GM19035 (cell line): Measurements from ENCODE around the gene CUX1.

Experiments used
- ATAC-seq: cut with Tn5 transposase; IDR thresholded peaks from one replicate; pipeline ENCODE4 v1.9.1; 2021; ENCODE audit not compliant: unreplicated experiment

Gene CUX1

GRCh38 chr7:102093599-102094315 lies 276.3 kb downstream of the CUX1 start:
- no peak for ATAC-seq

- no peak for ATAC-seq
Observed at GRCh38 chr7:102094316-102094650, 276.9 kb downstream of the CUX1 start.

GRCh38 chr7:102095321-102096011 lies 278.0 kb downstream of the CUX1 start:
- no peak for ATAC-seq

- ATAC-seq, result no peak
Observed at GRCh38 chr7:102096012-102096332, 278.5 kb downstream of the CUX1 start.

GRCh38 chr7:102096706-102097427 lies 279.4 kb downstream of the CUX1 start:
- no peak for ATAC-seq

GRCh38 chr7:102097601-102098161 lies 280.3 kb downstream of the CUX1 start:
- no peak for ATAC-seq

GRCh38 chr7:102098986-102099385 lies 281.6 kb downstream of the CUX1 start:
- ATAC-seq, result no peak

- no peak for ATAC-seq
Observed at GRCh38 chr7:102099474-102099873, 282.0 kb downstream of the CUX1 start.

GRCh38 chr7:102101111-102101551 lies 283.7 kb downstream of the CUX1 start:
- no peak for ATAC-seq

GRCh38 chr7:102101926-102102325 lies 284.5 kb downstream of the CUX1 start:
- no peak for ATAC-seq

GRCh38 chr7:102103027-102103372 lies 285.6 kb downstream of the CUX1 start:
- ATAC-seq, result no peak

GRCh38 chr7:102104245-102104644 lies 286.8 kb downstream of the CUX1 start:
- no peak for ATAC-seq

- no peak for ATAC-seq
Observed at GRCh38 chr7:102106625-102107024, 289.2 kb downstream of the CUX1 start.

GRCh38 chr7:102107474-102108104 lies 290.2 kb downstream of the CUX1 start:
- no peak for ATAC-seq

GRCh38 chr7:102111061-102112041 lies 293.9 kb downstream of the CUX1 start:
- no peak for ATAC-seq

GRCh38 chr7:102115181-102115580 lies 297.8 kb downstream of the CUX1 start:
- ATAC-seq, result no peak

GRCh38 chr7:102115931-102116330 lies 298.5 kb downstream of the CUX1 start:
- ATAC-seq, result no peak

- ATAC-seq, result no peak
Observed at GRCh38 chr7:102117743-102118142, 300.3 kb downstream of the CUX1 start.

- ATAC-seq, result no peak
Observed at GRCh38 chr7:102119213-102119651, 301.8 kb downstream of the CUX1 start.

- ATAC-seq, result no peak
Observed at GRCh38 chr7:102119925-102120324, 302.5 kb downstream of the CUX1 start.
